Measurements from ENCODE around the gene PRKAG1.
A peak's percentile ranks its signal among the peaks of the same experiment; 100 is the strongest.
"Not testable (repeated sequence)": the region's sequence is repeated elsewhere in the genome, so short reads cannot be mapped to it uniquely, and the experiment has no call there.

The PRKAG1 gene

GRCh38 chr12:49018261-49019119, at the start of gene PRKAG1:
Gene PRKAG1 (minus strand): TSS chr12:49018776. CDS start chr12:49018740, 36 bp downstream.
- peak; percentile 96 to 97 for DNase-seq

- no peak for DNase-seq
Observed at GRCh38 chr12:49066120-49066519, 47.5 kb upstream of the PRKAG1 start.

GRCh38 chr12:49064767-49065152, 46.2 kb upstream of the PRKAG1 start:
- no peak for DNase-seq

- DNase-seq: not testable (repeated sequence)
Observed at GRCh38 chr12:49061916-49062315, 43.3 kb upstream of the PRKAG1 start.

GRCh38 chr12:49061157-49061650, 42.6 kb upstream of the PRKAG1 start:
- no peak for DNase-seq

- DNase-seq: peak; percentile 92 to 96
Observed at GRCh38 chr12:49060237-49061156, 41.9 kb upstream of the PRKAG1 start, which contains the start of gene KMT2D. Gene KMT2D (minus strand): TSS chr12:49060794. CDS start chr12:49055324, 5,470 bp downstream.

- peak; percentile 2 to 50 for DNase-seq
Observed at GRCh38 chr12:49059299-49060171, 41.0 kb upstream of the PRKAG1 start.

- DNase-seq: no peak
Observed at GRCh38 chr12:49059045-49059298, 40.4 kb upstream of the PRKAG1 start.

GRCh38 chr12:49058366-49059044, 39.9 kb upstream of the PRKAG1 start:
- no peak for DNase-seq

GRCh38 chr12:49057888-49058287, 39.3 kb upstream of the PRKAG1 start:
- DNase-seq: no peak

GRCh38 chr12:49055978-49056754, 37.6 kb upstream of the PRKAG1 start:
- peak; percentile 16 to 29 for DNase-seq

- DNase-seq: no peak
Observed at GRCh38 chr12:49055092-49055491, 36.5 kb upstream of the PRKAG1 start.

- DNase-seq: no peak
Observed at GRCh38 chr12:49054524-49054923, 35.9 kb upstream of the PRKAG1 start.

GRCh38 chr12:49054096-49054495, 35.5 kb upstream of the PRKAG1 start:
- no peak for DNase-seq

- no peak for DNase-seq
Observed at GRCh38 chr12:49052451-49053208, 34.1 kb upstream of the PRKAG1 start.

GRCh38 chr12:49051777-49052438, 33.3 kb upstream of the PRKAG1 start:
- DNase-seq: no peak

GRCh38 chr12:49051373-49051764, 32.8 kb upstream of the PRKAG1 start:
- no peak for DNase-seq

- no peak for DNase-seq
Observed at GRCh38 chr12:49050507-49051372, 32.2 kb upstream of the PRKAG1 start.
